Measurements from ENCODE around the gene TTC21A.

DNA sequence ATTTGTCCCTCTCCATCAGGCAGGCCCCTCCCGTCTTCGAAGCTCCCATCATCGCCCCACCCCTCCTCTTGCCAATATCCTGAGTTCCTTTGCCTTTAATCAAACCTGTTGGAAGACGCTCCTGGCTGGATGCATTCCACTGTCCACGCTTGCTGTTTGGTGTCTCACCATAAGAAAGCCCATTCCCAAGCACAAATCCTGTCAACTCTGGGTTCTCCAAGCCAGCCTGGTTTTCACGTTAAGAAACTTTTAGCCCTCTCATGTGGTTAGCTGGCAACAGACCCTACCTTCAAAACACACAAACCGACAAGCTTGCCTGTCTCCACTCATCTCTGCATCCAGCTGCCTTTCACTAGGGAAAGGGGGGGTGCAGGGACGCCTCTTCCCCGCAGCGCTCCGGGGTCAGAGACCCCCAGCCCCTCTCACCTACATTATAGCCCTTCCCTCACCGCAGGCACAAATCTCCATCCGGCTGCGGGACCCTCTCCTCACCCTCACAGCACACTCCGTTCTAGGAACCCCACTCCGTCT is 1.1 kb upstream of the TTC21A start:
- TF ChIP-seq POLR2A (IDR thresholded peaks at IDR 0.05; ENCODE audit: borderline replicate concordance, extremely low read depth, insufficient read depth, insufficient read length) (no peak), SRF (IDR thresholded peaks at IDR 0.05; ENCODE audit: low read depth) (no peak), YY1 (IDR thresholded peaks at IDR 0.05; ENCODE audit: extremely low read depth, insufficient replicate concordance, low read depth, low read length) (no peak)

Data from HCT116 (cell line).